ENCODE data around the gene CD247. TPM values are rescaled to one million over a fixed set of nuclear protein-coding genes. Genes with fewer than 3 reads are reported as not detected.

CD247 gene
- total RNA-seq, 1 experiment from 2014 or later: not detected

GRCh38 chr1:167433884-167434283 is 84.4 kb downstream of the CD247 start:
- no peak overlapping the region for H3K4me3 ChIP-seq (ENCODE audit: low read length)
- no peak for DNase-seq
- H3K4me1 ChIP-seq (ENCODE audit: insufficient read depth, low read length): no peaks in the 10 kb centered on the region
- intact Hi-C loops (cut with micrococcal nuclease): no loop called here
- H3K27ac ChIP-seq (ENCODE audit: low read length): no peak overlapping the region
- CTCF ChIA-PET: no interaction called here
- no peaks in the 10 kb centered on the region for H4K20me1 ChIP-seq (ENCODE audit: low read length)
- no peak for ATAC-seq
- H3K9me2 ChIP-seq (replicated peaks; ENCODE audit: low read length): no peaks in the 10 kb centered on the region
- no peak for TF ChIP-seq EZH2phosphoT487 (IDR thresholded peaks at IDR 0.05; ENCODE audit: borderline replicate concordance, low read length)
- no peak overlapping the region for H3K4me2 ChIP-seq (ENCODE audit: low read length)
- POLR2A ChIA-PET (ENCODE audit: unreplicated experiment): interaction anchor here (0.6 kb wide), 1 partner anchor 183 kb away, joined by 3 read pairs; no protein-coding TSS in a partner anchor
- H3K9me3 ChIP-seq (ENCODE audit: low read length): no peaks in the 10 kb centered on the region
- no peaks in the 10 kb centered on the region for H3K27me3 ChIP-seq (ENCODE audit: low read length)
- no peaks in the 10 kb centered on the region for H3F3A ChIP-seq (ENCODE audit: low read length, unreplicated experiment)
- BruUV-seq (replicated peaks): no TSS peak
- no peak overlapping the region for H2AFZ ChIP-seq (ENCODE audit: low read length)
- H3K9ac ChIP-seq (ENCODE audit: low read length): no peak overlapping the region
- no peaks in the 10 kb centered on the region for H3K79me2 ChIP-seq (ENCODE audit: low read length)
- H3K36me3 ChIP-seq (ENCODE audit: low read depth, low read length): no peaks in the 10 kb centered on the region

GRCh38 chr1:167432780-167433179 is 85.5 kb downstream of the CD247 start:
- Histone ChIP-seq H3K9me2 (replicated peaks; ENCODE audit: low read length) (no peaks in the 10 kb centered on the region), H3K79me2 (ENCODE audit: low read length) (no peaks in the 10 kb centered on the region), H3K27me3 (ENCODE audit: low read length) (no peaks in the 10 kb centered on the region), H3K4me1 (ENCODE audit: insufficient read depth, low read length) (no peaks in the 10 kb centered on the region), H3K36me3 (ENCODE audit: low read depth, low read length) (no peaks in the 10 kb centered on the region), H3K9me3 (ENCODE audit: low read length) (no peaks in the 10 kb centered on the region), H4K20me1 (ENCODE audit: low read length) (no peaks in the 10 kb centered on the region), H3K9ac (ENCODE audit: low read length) (no peak overlapping the region), H3K4me2 (ENCODE audit: low read length) (no peak overlapping the region), H3K4me3 (ENCODE audit: low read length) (no peak overlapping the region), H3F3A (ENCODE audit: low read length, unreplicated experiment) (no peaks in the 10 kb centered on the region), H3K27ac (ENCODE audit: low read length) (no peak overlapping the region), H2AFZ (ENCODE audit: low read length) (no peak overlapping the region)
- intact Hi-C loops (cut with micrococcal nuclease): no loop called here
- no peak for DNase-seq
- no peak for ATAC-seq
- ChIA-PET POLR2A (ENCODE audit: unreplicated experiment) (no interaction called here), CTCF (interaction anchor here (0.9 kb wide), 1 partner anchor 38 kb away, joined by 3 read pairs; no protein-coding TSS in a partner anchor)
- no peak for TF ChIP-seq EZH2phosphoT487 (IDR thresholded peaks at IDR 0.05; ENCODE audit: borderline replicate concordance, low read length)
- no peak for TF ChIP-seq CTCF (conservative IDR thresholded peaks at IDR 0.05; ENCODE audit: low read depth, low read length)
- no peak for TF ChIP-seq EZH2 (IDR thresholded peaks at IDR 0.05; ENCODE audit: low read length, unreplicated experiment)
- BruUV-seq (replicated peaks): no TSS peak

GRCh38 chr1:167431909-167432650 is 86.2 kb downstream of the CD247 start:
- H3K9ac ChIP-seq (ENCODE audit: low read length): no peak overlapping the region
- H3K4me2 ChIP-seq (ENCODE audit: low read length): no peak overlapping the region
- H3K9me3 ChIP-seq (ENCODE audit: low read length): no peaks in the 10 kb centered on the region
- no peaks in the 10 kb centered on the region for H3F3A ChIP-seq (ENCODE audit: low read length, unreplicated experiment)
- H3K36me3 ChIP-seq (ENCODE audit: low read depth, low read length): no peaks in the 10 kb centered on the region
- DNase-seq (no peak), ATAC-seq (no peak)
- intact Hi-C loops (cut with micrococcal nuclease): no loop called here
- BruUV-seq (replicated peaks): no TSS peak
- H4K20me1 ChIP-seq (ENCODE audit: low read length): no peaks in the 10 kb centered on the region
- H3K79me2 ChIP-seq (ENCODE audit: low read length): no peaks in the 10 kb centered on the region
- TF ChIP-seq EZH2 (IDR thresholded peaks at IDR 0.05; ENCODE audit: low read length, unreplicated experiment) (no peak), CTCF (conservative IDR thresholded peaks at IDR 0.05; ENCODE audit: low read depth, low read length) (no peak), EZH2phosphoT487 (IDR thresholded peaks at IDR 0.05; ENCODE audit: borderline replicate concordance, low read length) (no peak)
- H3K4me3 ChIP-seq (ENCODE audit: low read length): no peak overlapping the region
- H3K27me3 ChIP-seq (ENCODE audit: low read length): no peaks in the 10 kb centered on the region
- H3K4me1 ChIP-seq (ENCODE audit: insufficient read depth, low read length): no peaks in the 10 kb centered on the region
- ChIA-PET CTCF (interaction anchor here (0.9 kb wide), 1 partner anchor 38 kb away, joined by 3 read pairs; no protein-coding TSS in a partner anchor), POLR2A (ENCODE audit: unreplicated experiment) (no interaction called here)
- no peak overlapping the region for H2AFZ ChIP-seq (ENCODE audit: low read length)
- H3K9me2 ChIP-seq (replicated peaks; ENCODE audit: low read length): no peaks in the 10 kb centered on the region
- H3K27ac ChIP-seq (ENCODE audit: low read length): no peak overlapping the region
